HFFc6 (cell line): Measurements from ENCODE around the gene PPP1R16B. TPM values are rescaled to one million over a fixed set of nuclear protein-coding genes. Genes with fewer than 3 reads are reported as not detected.

ENCODE experiments used
- DNase-seq: peaks from one replicate; pipeline ENCODE4 v3.0.0-alpha.2; 2018
- H3K27ac Mint-ChIP-seq: 2 replicates; pipeline ENCODE4 v1.8.0; 2020; ENCODE audit warnings: mild to moderate bottlenecking, mixed read lengths
- H3K27me3 Mint-ChIP-seq: 2 replicates; pipeline ENCODE4 v1.8.0; 2021; ENCODE audit warnings: mild to moderate bottlenecking, moderate library complexity, mixed read lengths; ENCODE audit not compliant: insufficient read depth
- H3K36me3 Mint-ChIP-seq: 2 replicates; pipeline ENCODE4 v1.8.0; 2021; ENCODE audit warnings: low read depth, mixed read lengths
- H3K4me1 Mint-ChIP-seq: 2 replicates; pipeline ENCODE4 v1.8.0; 2020; ENCODE audit warnings: low read depth, mixed read lengths
- H3K4me3 Mint-ChIP-seq: 2 replicates; pipeline ENCODE4 v1.8.0; 2020; ENCODE audit warnings: mild to moderate bottlenecking, moderate library complexity, mixed read lengths
- H3K9me3 Mint-ChIP-seq: 2 replicates; pipeline ENCODE4 v1.8.0; 2020; ENCODE audit warnings: mild to moderate bottlenecking, mixed read lengths
- total RNA-seq, 6 experiments: library from RNA; stranded (reverse); fragmentation: NEBNext Ultra II Directional; extraction: Animal tissue kit (Norgen Biotek cat#: 25700); gene quantifications; 2 replicates in 1 of 6; 3 replicates in 5 of 6; pipeline ENCODE4 v1.2.3, GENCODE V29; 2021
- TF ChIP-seq, protein P1 (sequence below): fragments of 200-600 bp; sonication (generic); IDR thresholded peaks from 2 replicates; pipeline ENCODE4 v1.5.0; 2021; ENCODE audit warnings: antibody characterized with exemption, mild to moderate bottlenecking

PPP1R16B gene
- total RNA-seq, 6 experiments from 2014 or later = not detected

- TF ChIP-seq, protein P1, sequence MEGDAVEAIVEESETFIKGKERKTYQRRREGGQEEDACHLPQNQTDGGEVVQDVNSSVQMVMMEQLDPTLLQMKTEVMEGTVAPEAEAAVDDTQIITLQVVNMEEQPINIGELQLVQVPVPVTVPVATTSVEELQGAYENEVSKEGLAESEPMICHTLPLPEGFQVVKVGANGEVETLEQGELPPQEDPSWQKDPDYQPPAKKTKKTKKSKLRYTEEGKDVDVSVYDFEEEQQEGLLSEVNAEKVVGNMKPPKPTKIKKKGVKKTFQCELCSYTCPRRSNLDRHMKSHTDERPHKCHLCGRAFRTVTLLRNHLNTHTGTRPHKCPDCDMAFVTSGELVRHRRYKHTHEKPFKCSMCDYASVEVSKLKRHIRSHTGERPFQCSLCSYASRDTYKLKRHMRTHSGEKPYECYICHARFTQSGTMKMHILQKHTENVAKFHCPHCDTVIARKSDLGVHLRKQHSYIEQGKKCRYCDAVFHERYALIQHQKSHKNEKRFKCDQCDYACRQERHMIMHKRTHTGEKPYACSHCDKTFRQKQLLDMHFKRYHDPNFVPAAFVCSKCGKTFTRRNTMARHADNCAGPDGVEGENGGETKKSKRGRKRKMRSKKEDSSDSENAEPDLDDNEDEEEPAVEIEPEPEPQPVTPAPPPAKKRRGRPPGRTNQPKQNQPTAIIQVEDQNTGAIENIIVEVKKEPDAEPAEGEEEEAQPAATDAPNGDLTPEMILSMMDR = no peak
- DNase-seq = no peak
- Mint-ChIP-seq H3K4me3 (no peak overlapping the region), H3K4me1 (peaks cover under 1% of the 10 kb centered on the region; the same call in 1 of the 2 replicates), H3K27me3 (peaks cover 12% of the 10 kb centered on the region), H3K9me3 (no peaks in the 10 kb centered on the region), H3K27ac (no peak overlapping the region), H3K36me3 (no peaks in the 10 kb centered on the region)
Measured at GRCh38 chr20:38889050-38889449, 83.6 kb downstream of the PPP1R16B start.

DNA sequence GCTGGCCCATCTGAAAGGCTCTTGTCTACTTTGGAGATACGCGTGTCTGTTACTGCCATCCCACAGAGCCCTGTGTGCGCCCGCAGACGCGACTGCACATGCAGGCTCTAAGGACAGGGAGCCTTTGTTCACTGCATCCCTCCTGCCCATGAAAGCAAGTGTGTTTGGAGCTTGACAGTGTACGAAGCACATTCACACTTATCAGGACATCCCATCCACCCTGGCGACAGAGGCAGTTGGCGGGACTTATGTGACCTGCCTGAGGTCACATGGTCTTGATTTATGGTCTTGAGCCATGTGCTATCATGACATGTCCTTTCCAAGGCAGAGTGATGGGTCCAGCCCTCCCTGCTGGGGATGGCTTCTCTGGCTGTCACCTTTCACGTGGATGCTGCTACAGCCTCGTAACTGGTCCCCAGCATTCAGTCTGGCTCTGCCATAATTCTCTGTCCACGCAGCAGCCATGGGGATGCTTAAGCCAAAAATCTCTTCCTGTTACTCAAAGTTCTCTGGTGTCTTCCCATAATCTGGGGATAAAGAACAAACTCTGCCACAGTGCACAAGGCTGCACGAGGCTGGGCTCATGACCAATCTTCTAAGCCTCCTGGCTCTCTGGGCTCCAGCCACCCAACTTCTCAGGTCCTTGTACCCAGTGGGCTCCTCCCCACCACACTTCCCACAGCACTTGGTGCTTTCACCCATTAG, 84.4 kb downstream of the PPP1R16B start:
- Mint-ChIP-seq H3K36me3 (no peaks in the 10 kb centered on the region), H3K27me3 (peaks cover 17% of the 10 kb centered on the region), H3K4me1 (peaks cover 7% of the 10 kb centered on the region), H3K4me3 (no peak overlapping the region), H3K27ac (no peak overlapping the region), H3K9me3 (no peaks in the 10 kb centered on the region)
- DNase-seq = no peak
- TF ChIP-seq, protein P1 = no peak

DNA sequence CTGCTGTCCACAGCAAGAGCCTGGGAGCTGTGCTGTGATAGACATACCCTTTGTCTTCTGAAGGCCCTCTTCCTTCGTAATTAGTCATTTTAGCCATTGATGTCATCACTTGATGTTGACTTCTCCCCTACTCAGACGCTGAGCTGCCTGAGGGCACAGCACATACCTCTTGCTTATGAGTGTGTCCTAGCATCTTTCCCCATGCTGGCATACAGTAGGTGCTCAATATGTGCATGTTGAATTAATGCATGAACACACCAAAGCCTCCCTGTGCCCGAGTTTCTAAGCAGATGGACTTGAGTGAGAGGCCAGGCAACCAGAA, 85.0 kb downstream of the PPP1R16B start:
- Mint-ChIP-seq H3K9me3 (no peaks in the 10 kb centered on the region), H3K27me3 (peaks cover 18% of the 10 kb centered on the region), H3K27ac (no peak overlapping the region), H3K4me1 (peaks cover 7% of the 10 kb centered on the region), H3K4me3 (no peak overlapping the region), H3K36me3 (no peaks in the 10 kb centered on the region)
- TF ChIP-seq, protein P1 = no peak
- no peak for DNase-seq

DNA sequence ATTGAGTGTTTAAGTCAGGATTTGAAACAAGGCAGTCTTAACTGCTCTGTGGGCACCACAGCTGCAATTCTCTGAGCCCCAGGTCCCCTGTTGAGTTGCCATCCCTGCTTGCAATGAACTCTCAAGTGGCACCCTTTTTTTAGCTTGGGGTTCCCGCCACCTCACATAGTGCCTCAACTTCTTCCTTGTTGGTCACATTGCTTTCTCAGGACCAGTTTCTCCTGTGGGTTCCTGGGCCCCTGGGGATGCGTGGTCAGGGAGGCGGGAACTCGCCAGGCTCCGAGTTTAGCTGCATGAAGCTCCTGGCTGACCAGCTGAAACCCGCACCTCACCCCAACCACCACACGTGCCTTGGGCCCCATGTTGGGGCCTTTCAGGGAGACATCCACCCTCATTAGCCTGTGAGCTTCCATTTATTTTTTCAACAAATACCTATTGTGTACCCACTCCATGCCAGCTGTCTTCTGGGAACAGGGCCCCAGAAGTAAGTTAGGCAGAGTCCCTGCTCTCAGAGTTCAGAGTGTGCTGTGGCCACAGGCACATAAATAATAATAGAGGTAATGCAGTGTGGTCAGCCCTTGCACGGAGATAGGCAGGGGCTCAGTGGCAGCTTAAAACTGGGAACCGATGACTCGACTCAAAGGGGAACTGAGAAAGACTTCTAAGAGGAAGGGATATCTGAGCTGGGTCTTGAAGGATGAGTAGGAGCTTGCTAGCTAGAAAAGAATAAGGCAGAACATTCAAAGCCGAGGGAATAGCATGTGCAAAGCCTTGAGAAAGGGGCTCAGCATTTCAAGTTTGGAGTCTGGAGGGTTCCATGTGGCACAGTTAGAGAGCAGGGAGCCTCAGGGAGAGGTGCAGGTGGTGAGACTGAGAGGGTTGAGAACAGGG, 86.8 kb downstream of the PPP1R16B start:
- Mint-ChIP-seq H3K9me3 (no peaks in the 10 kb centered on the region), H3K36me3 (no peaks in the 10 kb centered on the region), H3K4me1 (peaks cover 7% of the 10 kb centered on the region), H3K27ac (no peak overlapping the region), H3K27me3 (peaks cover 25% of the 10 kb centered on the region), H3K4me3 (no peak overlapping the region)
- TF ChIP-seq, protein P1 = no peak
- no peak for DNase-seq

- no peak for DNase-seq
- Mint-ChIP-seq H3K36me3 (no peaks in the 10 kb centered on the region), H3K9me3 (no peaks in the 10 kb centered on the region), H3K27me3 (peaks cover 31% of the 10 kb centered on the region), H3K27ac (no peak overlapping the region), H3K4me1 (peaks cover 7% of the 10 kb centered on the region), H3K4me3 (no peak overlapping the region)
- TF ChIP-seq, protein P1 = no peak
Measured at GRCh38 chr20:38893056-38893564, 87.6 kb downstream of the PPP1R16B start.
